ENCODE results near the gene HYAL2. TPM values are rescaled to one million over a fixed set of nuclear protein-coding genes. Genes with fewer than 3 reads are reported as not detected.

The HYAL2 gene
- total RNA-seq, 1 experiment from 2014 or later = 12.6 TPM

- Mint-ChIP-seq H3K27ac (ENCODE audit: low read depth, unreplicated experiment) (no peak overlapping the region), H3K4me3 (ENCODE audit: unreplicated experiment) (no peak overlapping the region), H3K36me3 (ENCODE audit: insufficient read depth, unreplicated experiment) (peaks cover 6% of the 10 kb centered on the region), H3K4me1 (ENCODE audit: insufficient read depth, unreplicated experiment) (peaks cover 28% of the 10 kb centered on the region), H3K9me3 (ENCODE audit: unreplicated experiment) (no peaks in the 10 kb centered on the region), H3K27me3 (ENCODE audit: insufficient read depth, unreplicated experiment) (no peaks in the 10 kb centered on the region)
- POLR2A ChIA-PET = interaction anchor here (0.7 to 1.6 kb wide), 5 partner anchors 9 to 26 kb away, joined by 3 to 7 read pairs (median 5); partner anchors contain the start of genes HYAL3, IFRD2 and NAA80
- CTCF ChIA-PET = interaction anchor here (0.9 to 1.3 kb wide), 3 partner anchors 10 to 15 kb away, joined by 3 to 6 read pairs (median 3); partner anchors contain the start of gene TUSC2
- no peak for TF ChIP-seq CTCF (IDR thresholded peaks at IDR 0.05; ENCODE audit: unreplicated experiment)
- no TSS peak for BruUV-seq (replicated peaks)
- intact Hi-C loops (cut with micrococcal nuclease) = no loop called here
- DNase-seq (ENCODE audit: unreplicated experiment) = no peak
These were observed 3.9 kb downstream of the HYAL2 start for GRCh38 chr3:50318615-50319014.

GRCh38 chr3:50318163-50318562, 4.4 kb downstream of the HYAL2 start:
- no peak for TF ChIP-seq CTCF (IDR thresholded peaks at IDR 0.05; ENCODE audit: unreplicated experiment)
- BruUV-seq (replicated peaks) = no TSS peak

GRCh38 chr3:50317300-50317699, 5.2 kb downstream of the HYAL2 start:
- Mint-ChIP-seq H3K9me3 (ENCODE audit: unreplicated experiment) (no peaks in the 10 kb centered on the region), H3K27me3 (ENCODE audit: insufficient read depth, unreplicated experiment) (no peaks in the 10 kb centered on the region), H3K4me1 (ENCODE audit: insufficient read depth, unreplicated experiment) (peaks cover 29% of the 10 kb centered on the region), H3K4me3 (ENCODE audit: unreplicated experiment) (peak overlapping the region; percentile 58), H3K36me3 (ENCODE audit: insufficient read depth, unreplicated experiment) (peaks cover 6% of the 10 kb centered on the region), H3K27ac (ENCODE audit: low read depth, unreplicated experiment) (peak overlapping the region; percentile 93)
- POLR2A ChIA-PET = interaction anchor here (0.7 to 3.2 kb wide), 11 partner anchors 9 to 1678 kb away, joined by 3 to 30 read pairs (median 4); partner anchors contain the start of genes CYB561D2, HYAL3, IFRD2 and NAA80
- intact Hi-C loops (cut with micrococcal nuclease) = no loop called here
- BruUV-seq (replicated peaks) = no TSS peak
- DNase-seq (ENCODE audit: unreplicated experiment) = peak; percentile 29
- TF ChIP-seq CTCF (IDR thresholded peaks at IDR 0.05; ENCODE audit: unreplicated experiment) = no peak
- CTCF ChIA-PET = interaction anchor here (0.6 to 1.3 kb wide), 5 partner anchors 11 to 225 kb away, joined by 3 read pairs; partner anchors contain the start of gene TUSC2

More at GRCh38 chr3:50318163-50318562, 4.4 kb downstream of the HYAL2 start:
- no peaks in the 10 kb centered on the region for H3K27me3 Mint-ChIP-seq (ENCODE audit: insufficient read depth, unreplicated experiment)
- ChIA-PET POLR2A (interaction anchor here (0.7 to 1.7 kb wide), 4 partner anchors 10 to 26 kb away, joined by 5 to 21 read pairs (median 6); partner anchors contain the start of genes HYAL3, IFRD2, NAA80 and TUSC2), CTCF (interaction anchor here (1.1 to 1.3 kb wide), 4 partner anchors 10 to 18 kb away, joined by 3 to 6 read pairs (median 3); partner anchors contain the start of gene TUSC2)
- intact Hi-C loops (cut with micrococcal nuclease) = no loop called here
- H3K4me1 Mint-ChIP-seq (ENCODE audit: insufficient read depth, unreplicated experiment) = peaks cover 29% of the 10 kb centered on the region
- peaks cover 6% of the 10 kb centered on the region for H3K36me3 Mint-ChIP-seq (ENCODE audit: insufficient read depth, unreplicated experiment)
- DNase-seq (ENCODE audit: unreplicated experiment) = no peak
- no peak overlapping the region for H3K4me3 Mint-ChIP-seq (ENCODE audit: unreplicated experiment)
- no peak overlapping the region for H3K27ac Mint-ChIP-seq (ENCODE audit: low read depth, unreplicated experiment)
- no peaks in the 10 kb centered on the region for H3K9me3 Mint-ChIP-seq (ENCODE audit: unreplicated experiment)

- CTCF ChIA-PET = interaction anchor here (0.5 to 1.3 kb wide), 5 partner anchors 11 to 225 kb away, joined by 3 read pairs; partner anchors contain the start of gene TUSC2
- intact Hi-C loops (cut with micrococcal nuclease) = no loop called here
- peak; percentile 94 for DNase-seq (ENCODE audit: unreplicated experiment)
- POLR2A ChIA-PET = interaction anchor here (0.7 to 3.2 kb wide), 11 partner anchors 9 to 1679 kb away, joined by 3 to 30 read pairs (median 4); partner anchors contain the start of genes CYB561D2, HYAL3, IFRD2 and NAA80
- Mint-ChIP-seq H3K9me3 (ENCODE audit: unreplicated experiment) (no peaks in the 10 kb centered on the region), H3K27ac (ENCODE audit: low read depth, unreplicated experiment) (peak overlapping the region; percentile 93), H3K4me3 (ENCODE audit: unreplicated experiment) (peak overlapping the region; percentile 58), H3K36me3 (ENCODE audit: insufficient read depth, unreplicated experiment) (peaks cover 6% of the 10 kb centered on the region), H3K27me3 (ENCODE audit: insufficient read depth, unreplicated experiment) (no peaks in the 10 kb centered on the region), H3K4me1 (ENCODE audit: insufficient read depth, unreplicated experiment) (peaks cover 29% of the 10 kb centered on the region)
- BruUV-seq (replicated peaks) = no TSS peak
- no peak for TF ChIP-seq CTCF (IDR thresholded peaks at IDR 0.05; ENCODE audit: unreplicated experiment)
These were observed 5.8 kb downstream of the HYAL2 start for GRCh38 chr3:50316657-50317242.
